GM23338 (cell line): ENCODE measurements around the gene FGF22. TPM values are rescaled to one million over a fixed set of nuclear protein-coding genes. Genes with fewer than 3 reads are reported as not detected.

Experiments used
- ATAC-seq: fragments of 200-7000 bp; cut with Tn5 transposase; 3 replicates; pipeline ENCODE4 v1.9.1; 2020
- DNase-seq: peaks from one replicate; pipeline ENCODE4 v3.0.0-alpha.2; 2015; ENCODE audit warnings: low spot score
- H2AFZ ChIP-seq: fragments of 200-600 bp; sonication (generic); 2 replicates; pipeline ENCODE4 v1.8.0; 2016; ENCODE audit warnings: antibody characterized with exemption, mild to moderate bottlenecking, moderate library complexity
- H3F3A ChIP-seq: fragments of 200-600 bp; sonication (generic); replicated peaks from 2 replicates; pipeline ENCODE4 v1.8.0; 2017; ENCODE audit warnings: antibody characterized with exemption, mixed run types, low read depth
- H3K27ac ChIP-seq: fragments of 200-600 bp; sonication (generic); 2 replicates; pipeline ENCODE4 v1.6.1; 2016; ENCODE audit warnings: low read depth
- H3K27me3 ChIP-seq: fragments of 200-600 bp; sonication (generic); 2 replicates; pipeline ENCODE4 v1.8.0; 2016; ENCODE audit warnings: mild to moderate bottlenecking, mixed run types, moderate library complexity; ENCODE audit not compliant: insufficient read depth
- H3K36me3 ChIP-seq: fragments of 200-600 bp; sonication (generic); 2 replicates; pipeline ENCODE4 v1.8.0; 2016; ENCODE audit warnings: mild to moderate bottlenecking; ENCODE audit not compliant: insufficient read depth
- H3K4me1 ChIP-seq: fragments of 200-600 bp; sonication (generic); 2 replicates; pipeline ENCODE4 v1.8.0; 2016; ENCODE audit warnings: mild to moderate bottlenecking, moderate library complexity; ENCODE audit not compliant: insufficient read depth
- H3K4me2 ChIP-seq: fragments of 200-600 bp; sonication (generic); 2 replicates; pipeline ENCODE4 v1.7.1; 2017; ENCODE audit warnings: mixed run types
- H3K4me3 ChIP-seq: fragments of 200-600 bp; sonication (generic); 2 replicates; pipeline ENCODE4 v1.6.1; 2016; ENCODE audit warnings: mixed run types
- H3K79me2 ChIP-seq: fragments of 200-600 bp; sonication (generic); replicated peaks from 2 replicates; pipeline ENCODE4 v1.8.0; 2017; ENCODE audit warnings: mild to moderate bottlenecking; ENCODE audit not compliant: insufficient read depth
- H3K9me2 ChIP-seq: fragments of 200-600 bp; sonication (generic); 2 replicates; pipeline ENCODE4 v1.8.0; 2017; ENCODE audit not compliant: insufficient read depth
- H4K20me1 ChIP-seq: fragments of 200-600 bp; sonication (generic); replicated peaks from 2 replicates; pipeline ENCODE4 v1.8.0; 2017; ENCODE audit warnings: mild to moderate bottlenecking; ENCODE audit not compliant: insufficient read depth
- H3K27ac Mint-ChIP-seq: 2 replicates; pipeline ENCODE4 v1.8.0; 2020; ENCODE audit warnings: inconsistent platforms, mild to moderate bottlenecking, moderate library complexity, mixed read lengths
- H3K27me3 Mint-ChIP-seq: 3 replicates; pipeline ENCODE4 v1.8.0; 2022; ENCODE audit warnings: low read depth, mild to moderate bottlenecking, moderate library complexity, mixed read lengths, inconsistent platforms; ENCODE audit not compliant: insufficient read depth, poor library complexity
- H3K36me3 Mint-ChIP-seq: 3 replicates; pipeline ENCODE4 v1.8.0; 2021; ENCODE audit warnings: low read depth, mild to moderate bottlenecking, inconsistent platforms, moderate library complexity, mixed read lengths
- H3K4me1 Mint-ChIP-seq: 3 replicates; pipeline ENCODE4 v1.8.0; 2020; ENCODE audit warnings: mild to moderate bottlenecking, inconsistent platforms, mixed read lengths
- H3K4me3 Mint-ChIP-seq: 3 replicates; pipeline ENCODE4 v1.8.0; 2021; ENCODE audit warnings: moderate library complexity, mild to moderate bottlenecking, inconsistent platforms, mixed read lengths
- H3K9me3 Mint-ChIP-seq: 3 replicates; pipeline ENCODE4 v1.8.0; 2020; ENCODE audit warnings: moderate library complexity, mild to moderate bottlenecking, inconsistent platforms, mixed read lengths
- CTCF ChIP-seq, 2 experiments: fragments of 200-600 bp in 1 of 2; sonication (generic) in 1 of 2; conservative IDR thresholded peaks; 2 replicates each; pipeline versions ENCODE4 v1.5.1 to v1.6.1; 2016 to 2017; ENCODE audit warnings: antibody characterized with exemption in 2 of 2, low read depth in 2 of 2, mild to moderate bottlenecking in 2 of 2, moderate library complexity in 1 of 2
- ETS1 ChIP-seq: IDR thresholded peaks from 2 replicates; pipeline ENCODE4 v1.6.1; 2016; ENCODE audit warnings: antibody characterized with exemption
- EZH2 ChIP-seq: fragments of 200-600 bp; sonication (generic); IDR thresholded peaks from one replicate; pipeline ENCODE4 v1.8.0; 2017; ENCODE audit warnings: antibody characterized with exemption, mild to moderate bottlenecking, low read depth; ENCODE audit not compliant: unreplicated experiment
- EZH2phosphoT487 ChIP-seq: fragments of 200-600 bp; sonication (generic); IDR thresholded peaks from one replicate; pipeline ENCODE4 v1.8.1; 2018; ENCODE audit warnings: antibody characterized with exemption; ENCODE audit not compliant: unreplicated experiment
- POLR2AphosphoS5 ChIP-seq: IDR thresholded peaks from 2 replicates; pipeline ENCODE4 v1.6.1; 2016; ENCODE audit warnings: antibody characterized with exemption, low read depth
- STAT1 ChIP-seq: IDR thresholded peaks from one replicate; pipeline ENCODE4 v1.6.1; 2016; ENCODE audit warnings: antibody characterized with exemption; ENCODE audit not compliant: unreplicated experiment
- polyA plus RNA-seq: library from polyadenylated mRNA; unstranded; fragments of >200 nt; fragmentation: Nextera tagmentation; extraction: Ambion mirVana; gene quantifications from 2 replicates; pipeline ENCODE4 v1.2.1, GENCODE V29; 2016
- total RNA-seq: library from RNA; depleted of rRNA; stranded (reverse); fragments of >200 nt; shearing (Covaris generic); gene quantifications from 2 replicates; pipeline ENCODE4 v1.2.3, GENCODE V29; 2014
- TF ChIP-seq, protein P1 (sequence below): IDR thresholded peaks from one replicate; pipeline ENCODE4 v1.6.1; 2018; ENCODE audit warnings: antibody characterized with exemption; ENCODE audit not compliant: unreplicated experiment

Gene FGF22
- total and polyA plus RNA-seq, 2 experiments from 2014 or later: 1.0 to 2.8 TPM

- Histone ChIP-seq H3K27me3 (peaks cover 31% of the 10 kb centered on the region), H3K36me3 (no peaks in the 10 kb centered on the region), H3K4me3 (peak overlapping the region; percentile 50), H3F3A (no peaks in the 10 kb centered on the region; the same call in 1 of the 2 replicates), H3K27ac (no peak overlapping the region), H3K9me2 (no peaks in the 10 kb centered on the region), H3K4me1 (peaks cover 5% of the 10 kb centered on the region; the same call in 1 of the 2 replicates), H3K79me2 (no peaks in the 10 kb centered on the region), H2AFZ (no peak overlapping the region), H4K20me1 (peaks cover 4% of the 10 kb centered on the region; the same call in 1 of the 2 replicates), H3K4me2 (peak overlapping the region; percentile 70)
- TF ChIP-seq EZH2phosphoT487 (no peak), CTCF (conservative IDR thresholded peaks at IDR 0.05; ENCODE audit: low read depth in 2 of 2) (no peak), EZH2 (no peak), POLR2AphosphoS5 (no peak), ETS1 (no peak)
- no peak for ATAC-seq
- no peak for DNase-seq
- H3K4me3 Mint-ChIP-seq: no peak overlapping the region
- H3K36me3 Mint-ChIP-seq: no peaks in the 10 kb centered on the region
- H3K4me1 Mint-ChIP-seq: no peaks in the 10 kb centered on the region
- no peaks in the 10 kb centered on the region for H3K9me3 Mint-ChIP-seq
- no peak overlapping the region for H3K27ac Mint-ChIP-seq
- H3K27me3 Mint-ChIP-seq: peaks cover 46% of the 10 kb centered on the region
These were observed 49.0 kb upstream of the FGF22 start for GRCh38 chr19:590750-591098.

- TF ChIP-seq, protein P1, sequence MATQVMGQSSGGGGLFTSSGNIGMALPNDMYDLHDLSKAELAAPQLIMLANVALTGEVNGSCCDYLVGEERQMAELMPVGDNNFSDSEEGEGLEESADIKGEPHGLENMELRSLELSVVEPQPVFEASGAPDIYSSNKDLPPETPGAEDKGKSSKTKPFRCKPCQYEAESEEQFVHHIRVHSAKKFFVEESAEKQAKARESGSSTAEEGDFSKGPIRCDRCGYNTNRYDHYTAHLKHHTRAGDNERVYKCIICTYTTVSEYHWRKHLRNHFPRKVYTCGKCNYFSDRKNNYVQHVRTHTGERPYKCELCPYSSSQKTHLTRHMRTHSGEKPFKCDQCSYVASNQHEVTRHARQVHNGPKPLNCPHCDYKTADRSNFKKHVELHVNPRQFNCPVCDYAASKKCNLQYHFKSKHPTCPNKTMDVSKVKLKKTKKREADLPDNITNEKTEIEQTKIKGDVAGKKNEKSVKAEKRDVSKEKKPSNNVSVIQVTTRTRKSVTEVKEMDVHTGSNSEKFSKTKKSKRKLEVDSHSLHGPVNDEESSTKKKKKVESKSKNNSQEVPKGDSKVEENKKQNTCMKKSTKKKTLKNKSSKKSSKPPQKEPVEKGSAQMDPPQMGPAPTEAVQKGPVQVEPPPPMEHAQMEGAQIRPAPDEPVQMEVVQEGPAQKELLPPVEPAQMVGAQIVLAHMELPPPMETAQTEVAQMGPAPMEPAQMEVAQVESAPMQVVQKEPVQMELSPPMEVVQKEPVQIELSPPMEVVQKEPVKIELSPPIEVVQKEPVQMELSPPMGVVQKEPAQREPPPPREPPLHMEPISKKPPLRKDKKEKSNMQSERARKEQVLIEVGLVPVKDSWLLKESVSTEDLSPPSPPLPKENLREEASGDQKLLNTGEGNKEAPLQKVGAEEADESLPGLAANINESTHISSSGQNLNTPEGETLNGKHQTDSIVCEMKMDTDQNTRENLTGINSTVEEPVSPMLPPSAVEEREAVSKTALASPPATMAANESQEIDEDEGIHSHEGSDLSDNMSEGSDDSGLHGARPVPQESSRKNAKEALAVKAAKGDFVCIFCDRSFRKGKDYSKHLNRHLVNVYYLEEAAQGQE: peak; percentile 92
- no peak for TF ChIP-seq STAT1
- H2AFZ ChIP-seq: no peak overlapping the region
- no peaks in the 10 kb centered on the region for H3K36me3 ChIP-seq
- no peaks in the 10 kb centered on the region for H3K9me3 Mint-ChIP-seq
- no peak overlapping the region for H3K27ac ChIP-seq
- H3K27me3 Mint-ChIP-seq: peaks cover 41% of the 10 kb centered on the region
- no peaks in the 10 kb centered on the region for H3K4me1 Mint-ChIP-seq
- H4K20me1 ChIP-seq: peaks cover 4% of the 10 kb centered on the region; the same call in 1 of the 2 replicates
- H3K36me3 Mint-ChIP-seq: no peaks in the 10 kb centered on the region
- H3K9me2 ChIP-seq: no peaks in the 10 kb centered on the region
- peaks cover 5% of the 10 kb centered on the region; the same call in 1 of the 2 replicates for H3K4me1 ChIP-seq
- H3K27ac Mint-ChIP-seq: no peak overlapping the region
- H3K4me3 Mint-ChIP-seq: peak overlapping the region; percentile 54
- H3F3A ChIP-seq: no peaks in the 10 kb centered on the region; the same call in 1 of the 2 replicates
- DNase-seq (peak; percentile 68), ATAC-seq (peak; percentile 29)
- H3K79me2 ChIP-seq: no peaks in the 10 kb centered on the region
- H3K4me3 ChIP-seq: peak overlapping the region; percentile 50; the same call in 1 of the 2 replicates
- H3K4me2 ChIP-seq: peak overlapping the region; percentile 70
- peaks cover 31% of the 10 kb centered on the region for H3K27me3 ChIP-seq
These were observed 48.4 kb upstream of the FGF22 start for GRCh38 chr19:591099-591958.
